ENCODE measurements around the gene FBXO8.

DNA sequence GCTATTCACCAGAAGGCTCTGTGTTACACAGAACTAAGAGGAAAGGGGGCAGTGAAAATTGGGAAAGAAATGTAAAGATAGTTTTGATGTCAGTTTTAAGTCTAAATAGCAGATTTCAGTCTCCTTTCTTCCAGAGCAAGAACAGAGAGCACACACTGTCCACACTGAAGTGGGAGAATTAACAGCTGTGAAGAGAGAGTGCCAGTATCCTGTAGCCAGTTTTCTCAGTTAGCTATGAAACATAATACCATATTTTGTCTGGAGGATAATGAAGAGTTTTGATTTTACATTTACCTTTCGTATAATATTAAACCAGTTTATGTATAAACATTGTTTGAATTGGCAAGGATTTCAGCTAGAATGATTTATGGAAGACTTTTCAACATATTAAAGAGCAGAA, 35.1 kb downstream of the FBXO8 start:
- TF ChIP-seq, protein P1, sequence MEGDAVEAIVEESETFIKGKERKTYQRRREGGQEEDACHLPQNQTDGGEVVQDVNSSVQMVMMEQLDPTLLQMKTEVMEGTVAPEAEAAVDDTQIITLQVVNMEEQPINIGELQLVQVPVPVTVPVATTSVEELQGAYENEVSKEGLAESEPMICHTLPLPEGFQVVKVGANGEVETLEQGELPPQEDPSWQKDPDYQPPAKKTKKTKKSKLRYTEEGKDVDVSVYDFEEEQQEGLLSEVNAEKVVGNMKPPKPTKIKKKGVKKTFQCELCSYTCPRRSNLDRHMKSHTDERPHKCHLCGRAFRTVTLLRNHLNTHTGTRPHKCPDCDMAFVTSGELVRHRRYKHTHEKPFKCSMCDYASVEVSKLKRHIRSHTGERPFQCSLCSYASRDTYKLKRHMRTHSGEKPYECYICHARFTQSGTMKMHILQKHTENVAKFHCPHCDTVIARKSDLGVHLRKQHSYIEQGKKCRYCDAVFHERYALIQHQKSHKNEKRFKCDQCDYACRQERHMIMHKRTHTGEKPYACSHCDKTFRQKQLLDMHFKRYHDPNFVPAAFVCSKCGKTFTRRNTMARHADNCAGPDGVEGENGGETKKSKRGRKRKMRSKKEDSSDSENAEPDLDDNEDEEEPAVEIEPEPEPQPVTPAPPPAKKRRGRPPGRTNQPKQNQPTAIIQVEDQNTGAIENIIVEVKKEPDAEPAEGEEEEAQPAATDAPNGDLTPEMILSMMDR (conservative IDR thresholded peaks at IDR 0.05) = no peak
- TF ChIP-seq EZH2 (IDR thresholded peaks at IDR 0.05; ENCODE audit: low read depth) = no peak
